H9 (cell line): ENCODE measurements around the gene ADAMTS16. TPM values are rescaled to one million over a fixed set of nuclear protein-coding genes. Genes with fewer than 3 reads are reported as not detected.
A peak's percentile ranks its signal among the peaks of the same experiment; 100 is the strongest.

Source experiments
- DNase-seq: peaks from one replicate; pipeline ENCODE4 v3.0.0-alpha.2; 2017
- H2AFZ ChIP-seq: one replicate; pipeline ENCODE4 v1.6.1; 2013; ENCODE audit warnings: mild to moderate bottlenecking, low read length, control low read depth, moderate library complexity
- H2AK5ac ChIP-seq: 2 replicates; pipeline ENCODE4 v1.6.1; 2013; ENCODE audit warnings: low read length, control low read depth, mixed read lengths; ENCODE audit not compliant: insufficient read length
- H2BK120ac ChIP-seq: one replicate; pipeline ENCODE4 v1.6.1; 2013; ENCODE audit warnings: low read depth, mild to moderate bottlenecking, low read length, control low read depth, inconsistent platforms; ENCODE audit not compliant: poor library complexity, severe bottlenecking
- H2BK12ac ChIP-seq: 2 replicates; pipeline ENCODE4 v1.6.1; 2013; ENCODE audit warnings: low read length, control low read depth, mixed read lengths, low read depth; ENCODE audit not compliant: insufficient read length
- H2BK15ac ChIP-seq: 2 replicates; pipeline ENCODE4 v1.6.1; 2013; ENCODE audit warnings: low read depth, low read length, control low read depth
- H2BK20ac ChIP-seq: one replicate; pipeline ENCODE4 v1.6.1; 2013; ENCODE audit warnings: low read depth, mild to moderate bottlenecking, low read length, control low read depth, inconsistent platforms; ENCODE audit not compliant: poor library complexity, severe bottlenecking
- H2BK5ac ChIP-seq: 2 replicates; pipeline ENCODE4 v1.6.1; 2013; ENCODE audit warnings: low read length, control low read depth, mixed read lengths; ENCODE audit not compliant: insufficient read length
- H3K14ac ChIP-seq: 2 replicates; pipeline ENCODE4 v1.6.1; 2013; ENCODE audit warnings: low read length, control low read depth; ENCODE audit not compliant: insufficient read depth
- H3K18ac ChIP-seq: 2 replicates; pipeline ENCODE4 v1.6.1; 2013; ENCODE audit warnings: low read depth, mild to moderate bottlenecking, mixed read lengths, low read length, control low read depth; ENCODE audit not compliant: insufficient read length
- H3K23ac ChIP-seq: 2 replicates; pipeline ENCODE4 v1.6.1; 2013; ENCODE audit warnings: low read length, control low read depth, mixed read lengths, low read depth; ENCODE audit not compliant: insufficient read length
- H3K23me2 ChIP-seq: 2 replicates; pipeline ENCODE4 v1.6.1; 2013; ENCODE audit warnings: low read depth, mild to moderate bottlenecking, mixed read lengths, low read length, control low read depth; ENCODE audit not compliant: insufficient read length, poor library complexity, severe bottlenecking
- H3K27ac ChIP-seq: 2 replicates; pipeline ENCODE4 v1.5.1; 2013; ENCODE audit warnings: low read length, control low read depth, mixed read lengths, low read depth; ENCODE audit not compliant: insufficient read length
- H3K27me3 ChIP-seq: 2 replicates; pipeline ENCODE4 v1.6.1; 2013; ENCODE audit warnings: low read length, control low read depth, inconsistent platforms; ENCODE audit not compliant: insufficient read depth
- H3K4ac ChIP-seq: 2 replicates; pipeline ENCODE4 v1.6.1; 2013; ENCODE audit warnings: low read depth, mild to moderate bottlenecking, control low read depth, inconsistent platforms, low read length, moderate library complexity
- H3K4me1 ChIP-seq: 2 replicates; pipeline ENCODE4 v1.6.1; 2013; ENCODE audit warnings: low read length, control low read depth, inconsistent platforms; ENCODE audit not compliant: insufficient read depth
- H3K4me2 ChIP-seq: 2 replicates; pipeline ENCODE4 v1.6.1; 2013; ENCODE audit warnings: low read length, control low read depth, mixed read lengths; ENCODE audit not compliant: insufficient read length, insufficient read depth
- H3K56ac ChIP-seq: 2 replicates; pipeline ENCODE4 v1.6.1; 2013; ENCODE audit warnings: low read depth, mild to moderate bottlenecking, mixed read lengths, low read length, control low read depth; ENCODE audit not compliant: insufficient read length
- H3K79me1 ChIP-seq: 2 replicates; pipeline ENCODE4 v1.6.1; 2013; ENCODE audit warnings: low read depth, mild to moderate bottlenecking, moderate library complexity, low read length, control low read depth, inconsistent platforms; ENCODE audit not compliant: insufficient read depth, poor library complexity, severe bottlenecking
- H3K79me2 ChIP-seq: 2 replicates; pipeline ENCODE4 v1.6.1; 2013; ENCODE audit warnings: low read length, control low read depth, inconsistent platforms; ENCODE audit not compliant: insufficient read depth
- H3K9ac ChIP-seq: 2 replicates; pipeline ENCODE4 v1.6.1; 2013; ENCODE audit warnings: low read length, control low read depth, mixed read lengths; ENCODE audit not compliant: insufficient read length; ENCODE audit errors: extremely low read depth
- H3K9me3 ChIP-seq: one replicate; pipeline ENCODE4 v1.6.1; 2013; ENCODE audit warnings: low read depth, low read length, inconsistent platforms; ENCODE audit not compliant: control insufficient read depth
- H3T11ph ChIP-seq: one replicate; pipeline ENCODE4 v1.6.1; 2013; ENCODE audit warnings: mild to moderate bottlenecking, low read length, control low read depth, inconsistent platforms
- H4K20me1 ChIP-seq: one replicate; pipeline ENCODE4 v1.6.1; 2013; ENCODE audit not compliant: control insufficient read depth, insufficient read length, insufficient read depth
- H4K5ac ChIP-seq: 2 replicates; pipeline ENCODE4 v1.6.1; 2013; ENCODE audit warnings: low read depth, mild to moderate bottlenecking, mixed read lengths, low read length, control low read depth; ENCODE audit not compliant: insufficient read length
- H4K8ac ChIP-seq: replicated peaks from 2 replicates; pipeline ENCODE4 v1.6.1; 2013; ENCODE audit warnings: low read length, control low read depth, mixed read lengths, low read depth; ENCODE audit not compliant: insufficient read length
- H4K91ac ChIP-seq: 2 replicates; pipeline ENCODE4 v1.6.1; 2013; ENCODE audit warnings: low read depth, mild to moderate bottlenecking, moderate library complexity, mixed read lengths, low read length, control low read depth; ENCODE audit not compliant: insufficient read length
- H3K27ac Mint-ChIP-seq, 3 experiments: 2 replicates in 2 of 3; 3 replicates in 1 of 3; pipeline ENCODE4 v1.8.0; 2020 to 2021; ENCODE audit warnings: mixed read lengths in 3 of 3, mild to moderate bottlenecking in 1 of 3, moderate library complexity in 1 of 3
- H3K27me3 Mint-ChIP-seq: 2 replicates; pipeline ENCODE4 v1.8.0; 2021; ENCODE audit warnings: low read depth, mild to moderate bottlenecking, moderate library complexity, mixed read lengths
- H3K36me3 Mint-ChIP-seq, 3 experiments: 2 replicates in 2 of 3; 3 replicates in 1 of 3; pipeline ENCODE4 v1.8.0; 2020 to 2021; ENCODE audit warnings: low read depth in 3 of 3, mixed read lengths in 3 of 3; ENCODE audit not compliant: insufficient read depth in 1 of 3
- H3K4me1 Mint-ChIP-seq, 2 experiments: 2 replicates each; pipeline ENCODE4 v1.8.0; 2020; ENCODE audit warnings: mixed read lengths in 2 of 2
- H3K4me3 Mint-ChIP-seq, 2 experiments: 2 replicates in 1 of 2; 3 replicates in 1 of 2; pipeline ENCODE4 v1.8.0; 2020 to 2021; ENCODE audit warnings: mild to moderate bottlenecking in 2 of 2, mixed read lengths in 2 of 2, moderate library complexity in 1 of 2
- H3K9me3 Mint-ChIP-seq, 2 experiments: 2 replicates in 1 of 2; 3 replicates in 1 of 2; pipeline ENCODE4 v1.8.0; 2020; ENCODE audit warnings: mild to moderate bottlenecking in 2 of 2, mixed read lengths in 2 of 2, moderate library complexity in 1 of 2
- WGBS: extraction: QIAGEN DNeasy Blood & Tissue Kit; methylation state at CpG from one replicate; pipeline ENCODE4 v1.1.7; 2013; ENCODE audit warnings: missing lambda C conversion rate, low lambda C conversion rate, mixed read lengths; ENCODE audit not compliant: insufficient read length; ENCODE audit errors: extremely low coverage; 5-methylcytosine and 5-hydroxymethylcytosine counted together
- total RNA-seq: library from RNA; stranded (reverse); gene quantifications from 2 replicates; pipeline ENCODE4 v1.2.1, GENCODE V29; 2021
- TF ChIP-seq, protein P1 (sequence below): fragments of 200-600 bp; sonication (generic); conservative IDR thresholded peaks from 3 replicates; pipeline ENCODE4 v1.8.0; 2021; ENCODE audit warnings: antibody characterized with exemption, mild to moderate bottlenecking

ADAMTS16 gene
- total RNA-seq, 1 experiment from 2014 or later: 4.5 TPM

DNA sequence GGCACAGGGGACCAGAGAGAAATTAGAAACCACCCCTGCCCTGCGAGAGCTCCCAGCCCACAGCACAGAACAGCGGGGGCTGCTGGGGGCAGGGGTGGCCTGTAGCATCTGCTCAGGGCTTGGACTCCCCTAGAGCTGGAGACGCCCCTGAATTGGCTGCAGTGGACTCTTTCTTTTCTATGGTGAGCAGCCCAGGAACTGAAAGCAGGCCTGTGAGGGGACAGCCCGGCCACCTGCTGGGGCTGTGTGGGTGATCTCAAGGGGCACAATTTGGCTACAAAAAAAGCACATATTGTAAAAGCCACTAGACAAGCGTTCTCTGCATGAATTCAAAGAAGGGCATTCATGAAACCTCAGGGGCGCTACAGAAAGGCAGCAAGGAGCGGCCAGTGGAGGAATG lies 224.8 kb downstream of the ADAMTS16 start:
- Mint-ChIP-seq H3K27ac (peak overlapping the region in 2 of 3 experiments; percentile 30 to 78; a peak in 2 of 7 replicates), H3K36me3 (no peaks in the 10 kb centered on the region; a peak in 1 of 7 replicates), H3K27me3 (no peaks in the 10 kb centered on the region), H3K4me3 (no peak overlapping the region), H3K9me3 (no peaks in the 10 kb centered on the region; a peak in 2 of 5 replicates), H3K4me1 (peaks cover 28 to 29% of the 10 kb centered on the region in 2 experiments)
- no peaks in the 10 kb centered on the region for H4K20me1 ChIP-seq
- no peak overlapping the region for H4K5ac ChIP-seq
- H3K56ac ChIP-seq: no peak overlapping the region
- TF ChIP-seq, protein P1, sequence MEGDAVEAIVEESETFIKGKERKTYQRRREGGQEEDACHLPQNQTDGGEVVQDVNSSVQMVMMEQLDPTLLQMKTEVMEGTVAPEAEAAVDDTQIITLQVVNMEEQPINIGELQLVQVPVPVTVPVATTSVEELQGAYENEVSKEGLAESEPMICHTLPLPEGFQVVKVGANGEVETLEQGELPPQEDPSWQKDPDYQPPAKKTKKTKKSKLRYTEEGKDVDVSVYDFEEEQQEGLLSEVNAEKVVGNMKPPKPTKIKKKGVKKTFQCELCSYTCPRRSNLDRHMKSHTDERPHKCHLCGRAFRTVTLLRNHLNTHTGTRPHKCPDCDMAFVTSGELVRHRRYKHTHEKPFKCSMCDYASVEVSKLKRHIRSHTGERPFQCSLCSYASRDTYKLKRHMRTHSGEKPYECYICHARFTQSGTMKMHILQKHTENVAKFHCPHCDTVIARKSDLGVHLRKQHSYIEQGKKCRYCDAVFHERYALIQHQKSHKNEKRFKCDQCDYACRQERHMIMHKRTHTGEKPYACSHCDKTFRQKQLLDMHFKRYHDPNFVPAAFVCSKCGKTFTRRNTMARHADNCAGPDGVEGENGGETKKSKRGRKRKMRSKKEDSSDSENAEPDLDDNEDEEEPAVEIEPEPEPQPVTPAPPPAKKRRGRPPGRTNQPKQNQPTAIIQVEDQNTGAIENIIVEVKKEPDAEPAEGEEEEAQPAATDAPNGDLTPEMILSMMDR: no peak
- H3K27ac ChIP-seq: no peak overlapping the region
- no peak overlapping the region for H2BK120ac ChIP-seq
- no peak for DNase-seq
- no peak overlapping the region for H2AK5ac ChIP-seq
- no peak overlapping the region for H4K91ac ChIP-seq
- H3T11ph ChIP-seq: no peak overlapping the region
- H2AFZ ChIP-seq: no peak overlapping the region
- no peak overlapping the region for H3K9ac ChIP-seq
- H3K23ac ChIP-seq: no peak overlapping the region
- H3K4me2 ChIP-seq: no peak overlapping the region
- no CpG with 5 or more reads among the region's 7 CpGs for WGBS
- no peaks in the 10 kb centered on the region for H3K9me3 ChIP-seq
- H3K23me2 ChIP-seq: no peaks in the 10 kb centered on the region
- no peaks in the 10 kb centered on the region for H3K27me3 ChIP-seq
- no peak overlapping the region for H2BK15ac ChIP-seq
- no peaks in the 10 kb centered on the region for H3K4me1 ChIP-seq
- H3K18ac ChIP-seq: no peak overlapping the region
- no peaks in the 10 kb centered on the region; the same call in 1 of the 2 replicates for H3K79me2 ChIP-seq
- no peak overlapping the region for H2BK20ac ChIP-seq
- H4K8ac ChIP-seq: no peak overlapping the region
- H3K14ac ChIP-seq: no peak overlapping the region
- H3K4ac ChIP-seq: no peak overlapping the region
- no peak overlapping the region for H2BK5ac ChIP-seq
- no peaks in the 10 kb centered on the region for H3K79me1 ChIP-seq
- H2BK12ac ChIP-seq: no peak overlapping the region
